T-helper 1 cell treated with Interleukin-12 subunit alpha and Interleukin-12 subunit beta and Interleukin-4 antibody, amounts not matched to agents 30 μg/mL and 1 μg/mL, for 36 hours (primary cell): ENCODE results near the gene SHD.
"Not testable (repeated sequence)": the region's sequence is repeated elsewhere in the genome, so short reads cannot be mapped to it uniquely, and the experiment has no call there.

ENCODE experiments used
- H3K27ac Mint-ChIP-seq: one replicate; pipeline ENCODE4 v1.8.0; 2021; ENCODE audit warnings: mild to moderate bottlenecking, mixed read lengths
- H3K27me3 Mint-ChIP-seq: one replicate; pipeline ENCODE4 v1.8.0; 2021; ENCODE audit warnings: low read depth, mixed read lengths
- H3K36me3 Mint-ChIP-seq: one replicate; pipeline ENCODE4 v1.8.0; 2021; ENCODE audit warnings: low read depth, mixed read lengths
- H3K4me1 Mint-ChIP-seq: one replicate; pipeline ENCODE4 v1.8.0; 2021; ENCODE audit warnings: low read depth, mixed read lengths
- H3K4me3 Mint-ChIP-seq: one replicate; pipeline ENCODE4 v1.8.0; 2021; ENCODE audit warnings: mild to moderate bottlenecking, moderate library complexity, mixed read lengths
- H3K9me3 Mint-ChIP-seq: one replicate; pipeline ENCODE4 v1.8.0; 2021; ENCODE audit warnings: mixed read lengths

The SHD gene

DNA sequence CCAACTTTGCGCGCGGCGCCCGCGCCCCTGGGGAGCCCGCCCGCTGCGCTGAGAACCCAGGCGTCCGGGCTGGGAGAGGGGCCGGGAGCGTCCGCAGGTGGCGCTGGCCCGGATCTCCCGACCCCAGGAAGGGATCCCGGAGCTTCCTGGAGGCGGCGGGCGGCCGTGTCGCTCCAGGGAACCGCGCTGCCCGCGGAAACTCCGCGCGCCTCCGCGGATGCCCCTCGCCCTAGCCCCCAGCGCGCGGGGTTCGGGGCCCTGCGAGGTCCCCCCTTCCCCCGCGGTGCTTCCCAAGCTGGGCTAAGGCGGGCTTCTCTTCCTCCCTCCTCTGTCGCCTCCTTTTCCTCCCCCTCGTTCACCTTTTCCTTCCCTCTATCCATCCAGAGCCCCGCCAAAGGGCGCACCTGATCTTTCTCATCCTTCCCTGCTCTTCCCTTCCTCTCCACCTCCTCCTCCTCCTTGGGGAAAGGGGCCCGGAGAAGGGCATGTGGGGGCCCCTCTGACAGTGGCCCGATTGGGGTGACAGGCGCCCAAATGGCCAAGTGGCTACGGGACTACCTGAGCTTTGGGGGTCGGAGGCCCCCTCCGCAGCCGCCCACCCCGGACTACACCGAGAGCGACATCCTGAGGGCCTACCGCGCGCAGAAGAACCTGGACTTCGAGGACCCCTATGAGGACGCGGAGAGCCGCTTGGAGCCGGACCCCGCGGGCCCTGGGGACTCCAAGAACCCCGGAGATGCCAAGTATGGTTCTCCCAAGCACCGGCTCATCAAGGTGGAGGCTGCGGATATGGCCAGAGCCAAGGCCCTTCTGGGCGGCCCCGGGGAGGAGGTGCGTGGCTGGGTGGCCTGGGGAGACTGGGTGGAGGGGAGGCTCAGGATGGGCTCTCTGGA lies 710 bp downstream of the SHD start:
- Mint-ChIP-seq H3K36me3 (no peaks in the 10 kb centered on the region), H3K27me3 (peaks cover 37% of the 10 kb centered on the region), H3K27ac (no peak overlapping the region), H3K4me3 (peak overlapping the region; percentile 51), H3K4me1 (peaks cover 2% of the 10 kb centered on the region), H3K9me3 (no peaks in the 10 kb centered on the region)

GRCh38 chr19:4284176-4284958 lies 5.3 kb downstream of the SHD start:
- no peak overlapping the region for H3K27ac Mint-ChIP-seq
- H3K4me3 Mint-ChIP-seq = no peak overlapping the region
- no peaks in the 10 kb centered on the region for H3K9me3 Mint-ChIP-seq
- H3K36me3 Mint-ChIP-seq = no peaks in the 10 kb centered on the region
- peaks cover 20% of the 10 kb centered on the region for H3K27me3 Mint-ChIP-seq
- peaks cover 2% of the 10 kb centered on the region for H3K4me1 Mint-ChIP-seq

DNA sequence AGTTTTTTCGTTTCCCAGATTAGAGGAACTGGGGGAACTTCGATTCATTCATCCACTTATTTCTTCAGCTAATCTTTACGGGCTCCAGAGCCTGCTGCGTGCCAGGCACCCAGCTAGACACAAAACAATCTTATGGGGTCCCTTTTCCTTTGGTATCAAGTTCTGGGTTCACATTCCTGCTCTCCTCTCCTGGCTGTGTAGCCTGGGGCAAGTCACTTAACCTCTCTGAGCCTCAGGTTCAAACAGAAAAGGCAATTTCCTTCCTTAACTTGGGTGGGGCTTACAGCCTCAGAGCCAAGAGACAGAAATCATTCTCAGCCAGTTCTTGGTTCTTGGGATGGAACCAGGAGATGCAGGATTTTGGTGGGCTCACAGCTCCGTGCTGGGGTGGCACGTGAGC lies 5.9 kb downstream of the SHD start:
- Mint-ChIP-seq H3K9me3 (no peaks in the 10 kb centered on the region), H3K36me3 (no peaks in the 10 kb centered on the region), H3K27ac (no peak overlapping the region), H3K27me3 (peaks cover 16% of the 10 kb centered on the region), H3K4me3 (no peak overlapping the region), H3K4me1 (no peaks in the 10 kb centered on the region)

DNA sequence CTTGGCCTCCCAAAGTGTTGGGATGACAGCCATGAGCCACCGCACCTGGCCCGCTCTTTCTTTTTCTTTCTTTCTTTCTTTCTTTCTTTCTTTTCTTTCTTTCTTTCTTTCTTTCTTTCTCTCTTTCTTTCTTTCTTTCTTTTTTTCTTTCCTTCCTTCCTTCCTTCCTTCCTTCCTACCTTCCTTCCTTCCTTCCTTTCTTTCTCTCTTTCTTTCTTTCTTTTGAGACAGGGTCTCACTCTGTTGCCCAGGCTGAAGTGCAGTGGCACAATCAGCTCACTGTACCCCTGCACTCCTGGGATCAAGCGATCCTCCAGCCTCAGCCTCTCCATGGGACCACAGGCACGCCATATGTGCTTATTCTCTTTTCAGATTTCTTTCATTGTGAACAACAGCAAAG lies 7.1 kb downstream of the SHD start:
- H3K4me3 Mint-ChIP-seq, H3K36me3 Mint-ChIP-seq, H3K27ac Mint-ChIP-seq, H3K9me3 Mint-ChIP-seq, H3K27me3 Mint-ChIP-seq, H3K4me1 Mint-ChIP-seq: not testable (repeated sequence)

GRCh38 chr19:4288091-4288777 lies 9.2 kb downstream of the SHD start:
- H3K4me1 Mint-ChIP-seq = no peaks in the 10 kb centered on the region
- no peak overlapping the region for H3K4me3 Mint-ChIP-seq
- no peak overlapping the region for H3K27ac Mint-ChIP-seq
- H3K36me3 Mint-ChIP-seq = no peaks in the 10 kb centered on the region
- H3K27me3 Mint-ChIP-seq = no peaks in the 10 kb centered on the region
- H3K9me3 Mint-ChIP-seq = no peaks in the 10 kb centered on the region

DNA sequence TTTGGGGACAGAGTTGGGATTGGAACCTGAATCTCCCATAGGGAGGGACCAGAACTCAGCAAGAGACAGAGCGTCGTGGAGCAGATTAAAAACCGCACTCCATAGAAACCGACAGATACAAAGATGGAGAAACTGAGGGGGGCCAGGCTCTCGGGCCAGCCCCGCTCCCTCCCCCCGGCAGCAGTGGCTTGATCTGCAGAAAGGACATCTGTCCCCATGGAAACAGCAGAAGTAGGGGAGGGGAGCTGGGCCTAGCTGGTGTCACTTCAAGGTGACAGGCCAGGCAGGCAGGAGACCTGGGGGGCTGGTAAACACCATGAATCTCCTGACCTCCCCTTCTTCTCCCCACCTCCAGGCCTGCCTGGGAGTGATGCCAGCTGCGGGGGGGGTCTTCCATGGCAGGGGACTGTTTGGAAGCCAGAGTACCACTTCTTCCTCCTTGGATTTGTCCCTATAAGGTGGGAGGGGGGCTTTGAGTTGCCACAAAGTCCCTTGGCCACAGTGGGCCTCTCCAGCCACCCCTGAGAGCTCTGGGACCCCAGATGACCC lies 12.2 kb downstream of the SHD start:
- no peak overlapping the region for H3K4me3 Mint-ChIP-seq
- no peaks in the 10 kb centered on the region for H3K27me3 Mint-ChIP-seq
- H3K36me3 Mint-ChIP-seq = peaks cover 2% of the 10 kb centered on the region
- no peak overlapping the region for H3K27ac Mint-ChIP-seq
- H3K9me3 Mint-ChIP-seq = no peaks in the 10 kb centered on the region
- no peaks in the 10 kb centered on the region for H3K4me1 Mint-ChIP-seq

GRCh38 chr19:4292515-4292914 lies 13.4 kb downstream of the SHD start:
- H3K4me3 Mint-ChIP-seq = no peak overlapping the region
- H3K27ac Mint-ChIP-seq = no peak overlapping the region
- peaks cover 2% of the 10 kb centered on the region for H3K36me3 Mint-ChIP-seq
- no peaks in the 10 kb centered on the region for H3K27me3 Mint-ChIP-seq
- peaks cover 1% of the 10 kb centered on the region for H3K4me1 Mint-ChIP-seq
- H3K9me3 Mint-ChIP-seq = no peaks in the 10 kb centered on the region

DNA sequence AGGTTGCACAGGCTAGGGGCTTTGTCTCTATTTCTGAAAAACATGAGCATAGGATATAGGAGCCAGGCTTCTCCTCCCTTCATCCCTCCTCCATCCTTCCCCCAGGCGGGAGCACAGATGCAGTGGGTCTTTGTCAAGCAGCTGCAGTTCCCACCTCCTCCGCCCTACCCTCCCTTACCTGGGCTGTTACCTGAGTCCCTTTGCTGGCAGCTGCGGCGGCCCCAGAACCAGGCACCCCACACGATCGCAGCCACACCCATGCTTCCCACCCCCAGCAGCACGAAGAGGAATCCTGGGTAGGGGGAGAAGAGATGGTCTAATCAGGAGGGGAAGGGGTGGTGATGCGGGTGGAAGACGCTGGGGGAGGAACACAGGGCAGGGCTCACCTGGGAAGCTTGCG lies 15.3 kb downstream of the SHD start:
- H3K27me3 Mint-ChIP-seq = no peaks in the 10 kb centered on the region
- no peaks in the 10 kb centered on the region for H3K9me3 Mint-ChIP-seq
- peaks cover 4% of the 10 kb centered on the region for H3K36me3 Mint-ChIP-seq
- no peak overlapping the region for H3K27ac Mint-ChIP-seq
- H3K4me3 Mint-ChIP-seq = no peak overlapping the region
- peaks cover 4% of the 10 kb centered on the region for H3K4me1 Mint-ChIP-seq

DNA sequence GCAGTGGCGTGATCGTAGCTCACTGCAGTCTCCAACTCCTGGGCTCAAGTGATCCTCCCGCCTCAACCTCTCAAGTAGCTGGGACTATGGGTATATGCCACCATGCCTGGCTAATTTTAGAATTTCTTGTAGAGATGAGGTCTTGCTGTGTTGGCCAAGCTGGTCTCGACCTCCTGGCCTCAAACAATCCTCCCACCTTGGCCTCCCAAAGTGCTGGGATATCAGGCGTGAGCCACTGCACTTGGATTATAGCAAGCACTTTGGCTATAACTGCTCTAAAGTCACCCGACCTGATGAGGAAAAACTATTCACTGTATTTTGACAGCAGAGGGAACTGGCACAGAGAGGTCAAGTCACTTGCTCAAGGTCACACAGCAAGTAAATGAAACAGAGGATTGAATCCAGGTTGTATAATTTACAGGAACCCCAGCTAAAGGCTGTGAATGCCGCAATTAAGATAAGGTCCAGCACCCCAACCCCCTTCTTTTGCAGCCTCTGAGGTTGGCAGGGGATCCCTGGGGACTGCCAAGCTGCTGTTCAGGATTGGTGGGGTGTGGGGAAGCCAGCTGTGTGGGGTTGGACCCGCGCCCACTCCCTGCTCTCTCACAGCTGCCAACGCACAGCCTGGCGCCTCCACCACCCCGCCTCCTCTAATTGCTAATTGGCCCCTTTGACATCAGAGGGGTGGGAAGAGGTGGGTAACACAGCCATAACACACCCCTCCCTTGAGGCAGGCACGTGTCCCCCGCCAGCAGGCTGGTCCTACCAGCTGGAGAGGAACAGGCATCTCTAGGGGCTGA lies 17.1 kb downstream of the SHD start:
- Mint-ChIP-seq H3K4me1 (peaks cover 8% of the 10 kb centered on the region), H3K36me3 (peaks cover 7% of the 10 kb centered on the region), H3K27ac (no peak overlapping the region), H3K9me3 (no peaks in the 10 kb centered on the region), H3K4me3 (no peak overlapping the region), H3K27me3 (no peaks in the 10 kb centered on the region)

GRCh38 chr19:4297901-4298809 lies 19.1 kb downstream of the SHD start:
- Mint-ChIP-seq H3K36me3 (peaks cover 10% of the 10 kb centered on the region), H3K9me3 (no peaks in the 10 kb centered on the region), H3K27me3 (no peaks in the 10 kb centered on the region), H3K27ac (peak overlapping the region; percentile 67), H3K4me3 (peak overlapping the region; percentile 29), H3K4me1 (peaks cover 18% of the 10 kb centered on the region)

GRCh38 chr19:4298810-4299550 lies 19.9 kb downstream of the SHD start:
- Mint-ChIP-seq H3K4me1 (peaks cover 23% of the 10 kb centered on the region), H3K9me3 (no peaks in the 10 kb centered on the region), H3K4me3 (peak overlapping the region; percentile 29)

DNA sequence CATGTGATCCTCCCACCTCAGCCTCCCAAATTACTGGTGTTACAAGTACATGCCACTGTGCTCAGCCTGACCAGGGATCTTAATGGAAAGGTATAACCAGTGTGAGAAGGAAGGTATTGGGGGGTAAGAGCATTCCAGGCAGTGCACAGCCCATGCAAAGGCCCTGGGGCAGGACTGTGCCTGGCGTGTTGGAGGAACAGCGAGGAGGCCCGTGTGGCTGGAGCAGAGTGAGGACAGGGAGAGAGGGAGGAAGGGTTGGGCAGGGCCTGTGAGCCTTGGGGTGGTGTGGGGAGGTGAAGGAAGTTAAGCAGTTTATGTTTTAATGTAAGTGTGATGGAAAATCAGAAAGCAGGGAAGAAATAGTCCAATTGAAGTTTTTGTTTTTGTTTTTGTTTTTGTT lies 21.5 kb downstream of the SHD start:
- Mint-ChIP-seq H3K4me1 (peaks cover 28% of the 10 kb centered on the region), H3K9me3 (no peaks in the 10 kb centered on the region), H3K27me3 (no peaks in the 10 kb centered on the region), H3K4me3 (peak overlapping the region; percentile 74), H3K27ac (peak overlapping the region; percentile 68), H3K36me3 (peaks cover 9% of the 10 kb centered on the region)

More at GRCh38 chr19:4298810-4299550, 19.9 kb downstream of the SHD start:
- Mint-ChIP-seq H3K27me3 (no peaks in the 10 kb centered on the region), H3K36me3 (peaks cover 10% of the 10 kb centered on the region), H3K27ac (peak overlapping the region; percentile 67)
